Measurements from ENCODE around the gene DGLUCY. TPM values are rescaled to one million over a fixed set of nuclear protein-coding genes. Genes with fewer than 3 reads are reported as not detected.
"Not testable (repeated sequence)": the region's sequence is repeated elsewhere in the genome, so short reads cannot be mapped to it uniquely, and the experiment has no call there.

Gene DGLUCY
- total RNA-seq, 2 donors from 2014 or later, result 28.4 to 78.3 TPM

GRCh38 chr14:91225025-91225424, 111.2 kb downstream of the DGLUCY start:
- no peak for DNase-seq (ENCODE audit: low spot score)
- peaks cover 7% of the 10 kb centered on the region for H3K9me3 Mint-ChIP-seq
- no peak for ATAC-seq
- peaks cover 77 to 88% of the 10 kb centered on the region in 2 donors for H3K4me1 Mint-ChIP-seq (ENCODE audit: low read depth in 2 of 2)
- peak overlapping the region; percentile 94 for H3K4me3 Mint-ChIP-seq
- no peaks in the 10 kb centered on the region for H3K27me3 Mint-ChIP-seq
- H3K27ac Mint-ChIP-seq, result peak overlapping the region; percentile 95 to 99
- H3K36me3 Mint-ChIP-seq, result peaks cover 17% of the 10 kb centered on the region

GRCh38 chr14:91226360-91226759, 112.5 kb downstream of the DGLUCY start:
- Mint-ChIP-seq H3K9me3 (peaks cover 10% of the 10 kb centered on the region), H3K4me1 (ENCODE audit: low read depth in 2 of 2) (peaks cover 80 to 91% of the 10 kb centered on the region in 2 donors), H3K4me3 (peak overlapping the region; percentile 94), H3K36me3 (peaks cover 19% of the 10 kb centered on the region), H3K27ac (peak overlapping the region; percentile 95 to 99)
- H3K27me3 Mint-ChIP-seq; ATAC-seq; DNase-seq (ENCODE audit: low spot score): not testable (repeated sequence)

GRCh38 chr14:91227183-91227628, 113.3 kb downstream of the DGLUCY start:
- Mint-ChIP-seq H3K4me1 (ENCODE audit: low read depth in 2 of 2) (peaks cover 81 to 91% of the 10 kb centered on the region in 2 donors), H3K9me3 (peaks cover 10% of the 10 kb centered on the region), H3K36me3 (peaks cover 17% of the 10 kb centered on the region), H3K4me3 (peak overlapping the region; percentile 94), H3K27me3 (no peaks in the 10 kb centered on the region), H3K27ac (peak overlapping the region; percentile 95 to 99)
- ATAC-seq (peak; percentile 0 to 8), DNase-seq (ENCODE audit: low spot score) (peak; percentile 78)

- peaks cover 5% of the 10 kb centered on the region for H3K9me3 Mint-ChIP-seq
- ATAC-seq (peak; percentile 89 to 91), DNase-seq (ENCODE audit: low spot score) (peak; percentile 96)
- H3K27ac Mint-ChIP-seq, result peak overlapping the region; percentile 95 to 99
- H3K4me1 Mint-ChIP-seq (ENCODE audit: low read depth in 2 of 2), result peaks cover 77 to 85% of the 10 kb centered on the region in 2 donors
- peaks cover 9% of the 10 kb centered on the region for H3K36me3 Mint-ChIP-seq
- no peaks in the 10 kb centered on the region for H3K27me3 Mint-ChIP-seq
- H3K4me3 Mint-ChIP-seq, result peak overlapping the region; percentile 94
Observed at GRCh38 chr14:91228112-91229004, 114.5 kb downstream of the DGLUCY start.

- no peak for ATAC-seq
- Mint-ChIP-seq H3K4me1 (ENCODE audit: low read depth in 2 of 2) (peaks cover 71 to 78% of the 10 kb centered on the region in 2 donors), H3K27me3 (no peaks in the 10 kb centered on the region), H3K4me3 (peak overlapping the region; percentile 94), H3K9me3 (peaks cover 4% of the 10 kb centered on the region), H3K36me3 (peaks cover 7% of the 10 kb centered on the region), H3K27ac (peak overlapping the region; percentile 95 to 99)
- DNase-seq (ENCODE audit: low spot score), result no peak
Observed at GRCh38 chr14:91229005-91229382, 115.1 kb downstream of the DGLUCY start.

GRCh38 chr14:91229743-91230200, 115.9 kb downstream of the DGLUCY start:
- ATAC-seq (peak; percentile 66), DNase-seq (ENCODE audit: low spot score) (peak; percentile 89)
- H3K4me1 Mint-ChIP-seq (ENCODE audit: low read depth in 2 of 2), result peaks cover 76 to 84% of the 10 kb centered on the region in 2 donors
- peaks cover 4% of the 10 kb centered on the region for H3K9me3 Mint-ChIP-seq
- H3K4me3 Mint-ChIP-seq, result peak overlapping the region; percentile 94
- H3K27me3 Mint-ChIP-seq, result no peaks in the 10 kb centered on the region
- H3K36me3 Mint-ChIP-seq, result peaks cover 11% of the 10 kb centered on the region
- peak overlapping the region; percentile 95 to 99 for H3K27ac Mint-ChIP-seq

- DNase-seq (ENCODE audit: low spot score), result no peak
- no peaks in the 10 kb centered on the region for H3K27me3 Mint-ChIP-seq
- H3K27ac Mint-ChIP-seq, result peak overlapping the region; percentile 95 to 99
- ATAC-seq, result peak in 1 of 2 donors; percentile 21
- H3K4me3 Mint-ChIP-seq, result peak overlapping the region; percentile 94
- peaks cover 73 to 83% of the 10 kb centered on the region in 2 donors for H3K4me1 Mint-ChIP-seq (ENCODE audit: low read depth in 2 of 2)
- peaks cover 4% of the 10 kb centered on the region for H3K9me3 Mint-ChIP-seq
- H3K36me3 Mint-ChIP-seq, result peaks cover 11% of the 10 kb centered on the region
Observed at GRCh38 chr14:91230397-91231035, 116.6 kb downstream of the DGLUCY start.

- DNase-seq (ENCODE audit: low spot score) (no peak), ATAC-seq (no peak)
- Mint-ChIP-seq H3K27me3 (no peaks in the 10 kb centered on the region), H3K36me3 (peaks cover 11% of the 10 kb centered on the region), H3K27ac (peak overlapping the region; percentile 95 to 99), H3K9me3 (peaks cover 4% of the 10 kb centered on the region), H3K4me1 (ENCODE audit: low read depth in 2 of 2) (peaks cover 69 to 74% of the 10 kb centered on the region in 2 donors), H3K4me3 (peak overlapping the region; percentile 94)
Observed at GRCh38 chr14:91231446-91231845, 117.6 kb downstream of the DGLUCY start.

- ATAC-seq (no peak), DNase-seq (ENCODE audit: low spot score) (no peak)
- peaks cover 63 to 68% of the 10 kb centered on the region in 2 donors for H3K4me1 Mint-ChIP-seq (ENCODE audit: low read depth in 2 of 2)
- H3K27me3 Mint-ChIP-seq, result no peaks in the 10 kb centered on the region
- peaks cover 4% of the 10 kb centered on the region for H3K9me3 Mint-ChIP-seq
- peak overlapping the region; percentile 95 to 99 for H3K27ac Mint-ChIP-seq
- H3K4me3 Mint-ChIP-seq, result peak overlapping the region; percentile 94
- peaks cover 11% of the 10 kb centered on the region for H3K36me3 Mint-ChIP-seq
Observed at GRCh38 chr14:91232052-91232451, 118.2 kb downstream of the DGLUCY start.

- H3K27me3 Mint-ChIP-seq, result no peaks in the 10 kb centered on the region
- peaks cover 63 to 64% of the 10 kb centered on the region in 2 donors for H3K4me1 Mint-ChIP-seq (ENCODE audit: low read depth in 2 of 2)
- ATAC-seq, result no peak
- H3K9me3 Mint-ChIP-seq, result peaks cover 4% of the 10 kb centered on the region
- no peak for DNase-seq (ENCODE audit: low spot score)
- peaks cover 11% of the 10 kb centered on the region for H3K36me3 Mint-ChIP-seq
- H3K4me3 Mint-ChIP-seq, result peak overlapping the region; percentile 94
- H3K27ac Mint-ChIP-seq, result peak overlapping the region; percentile 95 to 99
Observed at GRCh38 chr14:91232603-91233002, 118.7 kb downstream of the DGLUCY start.

GRCh38 chr14:91233936-91234790, 120.3 kb downstream of the DGLUCY start:
- peaks cover 63 to 64% of the 10 kb centered on the region in 2 donors for H3K4me1 Mint-ChIP-seq (ENCODE audit: low read depth in 2 of 2)
- H3K27me3 Mint-ChIP-seq, result no peaks in the 10 kb centered on the region
- H3K27ac Mint-ChIP-seq, result peak overlapping the region in 1 of 2 donors; percentile 38
- DNase-seq (ENCODE audit: low spot score) (no peak), ATAC-seq (no peak)
- no peak overlapping the region for H3K4me3 Mint-ChIP-seq
- peaks cover 4% of the 10 kb centered on the region for H3K9me3 Mint-ChIP-seq
- peaks cover 22% of the 10 kb centered on the region for H3K36me3 Mint-ChIP-seq

- Mint-ChIP-seq H3K27me3 (no peaks in the 10 kb centered on the region), H3K36me3 (peaks cover 27% of the 10 kb centered on the region), H3K4me3 (no peak overlapping the region), H3K9me3 (peaks cover 4% of the 10 kb centered on the region), H3K4me1 (ENCODE audit: low read depth in 2 of 2) (peaks cover 62 to 64% of the 10 kb centered on the region in 2 donors), H3K27ac (peak overlapping the region; percentile 38 to 65)
- ATAC-seq (no peak), DNase-seq (ENCODE audit: low spot score) (no peak)
Observed at GRCh38 chr14:91234791-91235114, 120.9 kb downstream of the DGLUCY start.

GRCh38 chr14:91235841-91236240, 122.0 kb downstream of the DGLUCY start:
- ATAC-seq (no peak), DNase-seq (ENCODE audit: low spot score) (no peak)
- peaks cover under 1% of the 10 kb centered on the region for H3K9me3 Mint-ChIP-seq
- H3K4me1 Mint-ChIP-seq (ENCODE audit: low read depth in 2 of 2), result peaks cover 57 to 62% of the 10 kb centered on the region in 2 donors
- H3K4me3 Mint-ChIP-seq, result no peak overlapping the region
- no peaks in the 10 kb centered on the region for H3K27me3 Mint-ChIP-seq
- H3K27ac Mint-ChIP-seq, result peak overlapping the region; percentile 65 to 85
- H3K36me3 Mint-ChIP-seq, result peaks cover 23% of the 10 kb centered on the region

Measured in natural killer cell treated with Interleukin-12 subunit alpha and Interleukin-12 subunit beta and Interleukin-15 and Interleukin-18, amount 100 ng/mL, for 72 hours (primary cell).